Tibial artery (tissue), 4 donors: ENCODE data around the gene EHD4.

Experiments
- DNase-seq, 2 donors: peaks; one replicate each; pipeline ENCODE4 v3.0.0-alpha.2; 2019
- H3K27ac ChIP-seq, 2 donors: fragments of 200-600 bp; sonication (generic) in 1 of 2; 1 replicate in 1 of 2; 2 replicates in 1 of 2; pipeline ENCODE4 v1.5.1; 2018 to 2019; ENCODE audit warnings: mild to moderate bottlenecking in 1 of 2
- H3K27me3 ChIP-seq, 2 donors: fragments of 200-600 bp; sonication (generic) in 1 of 2; one replicate each; pipeline versions ENCODE4 v1.5.1 to v1.6.0; 2016 to 2019
- H3K36me3 ChIP-seq, 3 donors: fragments of 200-600 bp; sonication (generic) in 2 of 3; one replicate each; pipeline ENCODE4 v1.5.1; 2016 to 2019; ENCODE audit warnings: mild to moderate bottlenecking in 2 of 3
- H3K4me1 ChIP-seq, 4 donors: fragments of 200-600 bp; sonication (generic) in 2 of 4; 1 replicate in 3 of 4; 2 replicates in 1 of 4; pipeline ENCODE4 v1.5.1; 2016 to 2019
- H3K4me3 ChIP-seq, 2 donors: fragments of 200-600 bp; sonication (generic) in 1 of 2; 1 replicate in 1 of 2; 2 replicates in 1 of 2; pipeline ENCODE4 v1.5.1; 2018 to 2019; ENCODE audit warnings: mild to moderate bottlenecking in 2 of 2
- H3K9me3 ChIP-seq, 3 donors: fragments of 200-600 bp; sonication (generic) in 1 of 3; one replicate each; pipeline ENCODE4 v1.5.1; 2016 to 2019
- CTCF ChIP-seq, 2 experiments: fragments of 200-600 bp in 1 of 2; fragments of 450-650 bp in 1 of 2; IDR thresholded peaks; one replicate each; pipeline ENCODE4 v1.5.1; 2017 to 2019; ENCODE audit warnings: antibody characterized with exemption in 2 of 2, mild to moderate bottlenecking in 1 of 2, moderate library complexity in 1 of 2
- intact Hi-C: fragments of 100-400 bp; cut with DNase I; formaldehyde crosslinking; loops from one replicate; pipeline ENCODE4 v1.15.0; 2023; ENCODE audit warnings: low total_unique reads

The EHD4 gene

GRCh38 chr15:41975669-41976068 lies 3.3 kb upstream of the EHD4 start:
- Histone ChIP-seq H3K36me3 (no peaks in the 10 kb centered on the region), H3K4me1 (peaks cover 0 to 12% (median 4%) of the 10 kb centered on the region in 4 donors), H3K4me3 (no peak overlapping the region), H3K27me3 (no peaks in the 10 kb centered on the region), H3K9me3 (no peaks in the 10 kb centered on the region), H3K27ac (no peak overlapping the region)
- intact Hi-C loops: no loop called here
- no peak for DNase-seq
- TF ChIP-seq CTCF (IDR thresholded peaks at IDR 0.05): no peak

GRCh38 chr15:41974041-41974440 lies 1.7 kb upstream of the EHD4 start:
- no peaks in the 10 kb centered on the region for H3K27me3 ChIP-seq
- no peaks in the 10 kb centered on the region for H3K9me3 ChIP-seq
- no peak overlapping the region for H3K27ac ChIP-seq
- H3K36me3 ChIP-seq: no peaks in the 10 kb centered on the region
- no peak for TF ChIP-seq CTCF (IDR thresholded peaks at IDR 0.05)
- no peak for DNase-seq
- H3K4me3 ChIP-seq: no peak overlapping the region
- intact Hi-C loops: loop anchor here (5.0 kb wide), 2 partner anchors 42 to 147 kb away; partner anchors contain the start of gene JMJD7
- peaks cover 0 to 28% (median 15%) of the 10 kb centered on the region in 4 donors for H3K4me1 ChIP-seq

GRCh38 chr15:41971895-41972252 lies 483 bp downstream of the EHD4 start:
- DNase-seq: no peak
- H3K27ac ChIP-seq: peak overlapping the region; percentile 92 to 97
- intact Hi-C loops: loop anchor here (5.0 kb wide), 2 partner anchors 40 to 145 kb away; partner anchors contain the start of gene JMJD7

GRCh38 chr15:41971089-41971894 lies 1.1 kb downstream of the EHD4 start:
- Histone ChIP-seq H3K36me3 (no peaks in the 10 kb centered on the region), H3K4me1 (peaks cover 0 to 54% (median 32%) of the 10 kb centered on the region in 4 donors), H3K27me3 (no peaks in the 10 kb centered on the region), H3K27ac (peak overlapping the region; percentile 92 to 97), H3K9me3 (no peaks in the 10 kb centered on the region), H3K4me3 (peak overlapping the region; percentile 92 to 99)
- TF ChIP-seq CTCF (IDR thresholded peaks at IDR 0.05): peak; percentile 15 to 34
- peak; percentile 69 to 78 for DNase-seq
- intact Hi-C loops: loop anchor here (5.0 kb wide), 2 partner anchors 39 to 144 kb away; partner anchors contain the start of gene JMJD7

More at GRCh38 chr15:41971895-41972252, 483 bp downstream of the EHD4 start:
- Histone ChIP-seq H3K36me3 (no peaks in the 10 kb centered on the region), H3K4me3 (peak overlapping the region; percentile 92 to 99), H3K4me1 (peaks cover 0 to 48% (median 26%) of the 10 kb centered on the region in 4 donors), H3K27me3 (no peaks in the 10 kb centered on the region), H3K9me3 (no peaks in the 10 kb centered on the region)
- TF ChIP-seq CTCF (IDR thresholded peaks at IDR 0.05): no peak

- intact Hi-C loops: loop anchor here (5.0 kb wide), 2 partner anchors 38 to 143 kb away; partner anchors contain the start of gene JMJD7
- peaks cover 0 to 61% (median 38%) of the 10 kb centered on the region in 4 donors for H3K4me1 ChIP-seq
These were observed 1.9 kb downstream of the EHD4 start for GRCh38 chr15:41970456-41970855.

More at GRCh38 chr15:41970456-41970855, 1.9 kb downstream of the EHD4 start:
- Histone ChIP-seq H3K27me3 (no peaks in the 10 kb centered on the region), H3K36me3 (no peaks in the 10 kb centered on the region), H3K27ac (peak overlapping the region; percentile 92 to 97), H3K9me3 (no peaks in the 10 kb centered on the region), H3K4me3 (peak overlapping the region; percentile 1 to 99)
- no peak for TF ChIP-seq CTCF (IDR thresholded peaks at IDR 0.05)
- DNase-seq: peak in 1 of 2 donors; percentile 15
